Neutrophil (primary cell): ENCODE data around the gene PPP2R3B.

ENCODE experiments used
- H3K27ac ChIP-seq: fragments of 200-600 bp; sonication (generic); 2 replicates; pipeline ENCODE4 v1.5.1; 2016; ENCODE audit warnings: mild to moderate bottlenecking, moderate library complexity
- H3K27me3 ChIP-seq: fragments of 200-600 bp; sonication (generic); 2 replicates; pipeline ENCODE4 v1.6.0; 2016; ENCODE audit warnings: mild to moderate bottlenecking
- H3K36me3 ChIP-seq: fragments of 200-600 bp; sonication (generic); 2 replicates; pipeline ENCODE4 v1.5.1; 2017
- H3K4me1 ChIP-seq, 2 experiments: fragments of 200-600 bp in 1 of 2; sonication (generic) in 1 of 2; 1 replicate in 1 of 2; 2 replicates in 1 of 2; pipeline versions ENCODE4 v1.5.1 to v1.6.1; 2013 to 2016; ENCODE audit warnings: low read depth in 1 of 2, low read length in 1 of 2, mild to moderate bottlenecking in 1 of 2, moderate library complexity in 1 of 2; ENCODE audit not compliant: control insufficient read depth in 1 of 2, insufficient read depth in 1 of 2
- H3K4me3 ChIP-seq, 2 experiments: fragments of 200-600 bp in 1 of 2; sonication (generic) in 1 of 2; 1 replicate in 1 of 2; 2 replicates in 1 of 2; pipeline ENCODE4 v1.5.1; 2013 to 2016; ENCODE audit warnings: low read depth in 1 of 2, low read length in 1 of 2, mild to moderate bottlenecking in 1 of 2, moderate library complexity in 1 of 2
- H3K9me3 ChIP-seq: fragments of 200-600 bp; sonication (generic); 2 replicates; pipeline ENCODE4 v1.5.1; 2016
- CTCF ChIP-seq: fragments of 200-600 bp; sonication (generic); IDR thresholded peaks from 2 replicates; pipeline ENCODE4 v1.5.1; 2016; ENCODE audit warnings: antibody characterized with exemption

PPP2R3B gene

GRCh38 chrX:372856-373640 lies 13.7 kb downstream of the PPP2R3B start:
- Histone ChIP-seq H3K9me3 (no peaks in the 10 kb centered on the region), H3K27ac (no peak overlapping the region), H3K4me3 (peak overlapping the region; percentile 52 to 71), H3K36me3 (no peaks in the 10 kb centered on the region), H3K4me1 (peaks cover 25 to 36% of the 10 kb centered on the region in 2 experiments), H3K27me3 (peaks cover 53% of the 10 kb centered on the region)
- TF ChIP-seq CTCF = no peak

GRCh38 chrX:371907-372306 lies 14.8 kb downstream of the PPP2R3B start:
- Histone ChIP-seq H3K9me3 (no peaks in the 10 kb centered on the region), H3K27me3 (peaks cover 53% of the 10 kb centered on the region), H3K36me3 (no peaks in the 10 kb centered on the region), H3K4me1 (peaks cover 21 to 32% of the 10 kb centered on the region in 2 experiments), H3K27ac (no peak overlapping the region), H3K4me3 (no peak overlapping the region)
- TF ChIP-seq CTCF = no peak

GRCh38 chrX:370963-371745 lies 15.6 kb downstream of the PPP2R3B start:
- peaks cover 21 to 32% of the 10 kb centered on the region in 2 experiments for H3K4me1 ChIP-seq
- no peaks in the 10 kb centered on the region for H3K36me3 ChIP-seq
- H3K27me3 ChIP-seq = peaks cover 53% of the 10 kb centered on the region
- H3K27ac ChIP-seq = no peak overlapping the region
- H3K9me3 ChIP-seq = no peaks in the 10 kb centered on the region
- H3K4me3 ChIP-seq = no peak overlapping the region
- no peak for TF ChIP-seq CTCF

- Histone ChIP-seq H3K27ac (no peak overlapping the region), H3K27me3 (peaks cover 49% of the 10 kb centered on the region), H3K4me3 (no peak overlapping the region), H3K4me1 (peaks cover 21 to 28% of the 10 kb centered on the region in 2 experiments), H3K9me3 (no peaks in the 10 kb centered on the region), H3K36me3 (no peaks in the 10 kb centered on the region)
- no peak for TF ChIP-seq CTCF
Observed at GRCh38 chrX:370244-370962, 16.3 kb downstream of the PPP2R3B start.

- Histone ChIP-seq H3K9me3 (no peaks in the 10 kb centered on the region), H3K4me3 (no peak overlapping the region), H3K27ac (no peak overlapping the region), H3K4me1 (peaks cover 16 to 20% of the 10 kb centered on the region in 2 experiments), H3K27me3 (peaks cover 42% of the 10 kb centered on the region), H3K36me3 (no peaks in the 10 kb centered on the region)
- TF ChIP-seq CTCF = no peak
Observed at GRCh38 chrX:369563-370101, 17.1 kb downstream of the PPP2R3B start.
